ENCODE data around the gene FGF12. TPM values are rescaled to one million over a fixed set of nuclear protein-coding genes. Genes with fewer than 3 reads are reported as not detected.

The FGF12 gene
- polyA plus RNA-seq, 1 of the 3 experiments (the other 2 are of a cell fraction), result 0.30 TPM

- Histone ChIP-seq H3K4me2 (no peak overlapping the region), H2AFZ (ENCODE audit: low read depth) (no peak overlapping the region), H3K27ac (ENCODE audit: low read depth in 2 of 2, low read length in 1 of 2) (no peak overlapping the region), H3K4me1 (ENCODE audit: control insufficient read depth in 1 of 2, insufficient read depth in 2 of 2, low read depth in 1 of 2, low read length in 1 of 2) (no peaks in the 10 kb centered on the region), H3K9ac (no peak overlapping the region), H3F3A (replicated peaks; ENCODE audit: insufficient read depth) (no peaks in the 10 kb centered on the region), H3K9me3 (no peaks in the 10 kb centered on the region), H3K27me3 (ENCODE audit: insufficient read depth) (no peaks in the 10 kb centered on the region; the same call in 1 of the 2 replicates), H3K4me3 (ENCODE audit: low read depth in 2 of 2, low read length in 1 of 2) (no peak overlapping the region), H3K36me3 (replicated peaks in 1 of 2; ENCODE audit: control insufficient read depth in 1 of 2, insufficient read depth in 2 of 2, low read length in 1 of 2) (no peaks in the 10 kb centered on the region), H4K20me1 (ENCODE audit: insufficient read depth) (no peaks in the 10 kb centered on the region), H3K9me2 (no peaks in the 10 kb centered on the region), H3K79me2 (ENCODE audit: insufficient read depth) (no peaks in the 10 kb centered on the region)
- POLR2A ChIA-PET, result no interaction called here
- CTCF ChIA-PET, result interaction anchor here (0.6 kb wide), 1 partner anchor 44 kb away, joined by 3 read pairs; no protein-coding TSS in a partner anchor
- TF ChIP-seq RFX5 (IDR thresholded peaks at IDR 0.05; ENCODE audit: low read length) (no peak), ELF1 (IDR thresholded peaks at IDR 0.05) (no peak), POLR2AphosphoS5 (IDR thresholded peaks at IDR 0.05; ENCODE audit: low read depth, low read length) (no peak), GABPA (IDR thresholded peaks at IDR 0.05; ENCODE audit: low read depth) (no peak)
- TF ChIP-seq, protein P1, sequence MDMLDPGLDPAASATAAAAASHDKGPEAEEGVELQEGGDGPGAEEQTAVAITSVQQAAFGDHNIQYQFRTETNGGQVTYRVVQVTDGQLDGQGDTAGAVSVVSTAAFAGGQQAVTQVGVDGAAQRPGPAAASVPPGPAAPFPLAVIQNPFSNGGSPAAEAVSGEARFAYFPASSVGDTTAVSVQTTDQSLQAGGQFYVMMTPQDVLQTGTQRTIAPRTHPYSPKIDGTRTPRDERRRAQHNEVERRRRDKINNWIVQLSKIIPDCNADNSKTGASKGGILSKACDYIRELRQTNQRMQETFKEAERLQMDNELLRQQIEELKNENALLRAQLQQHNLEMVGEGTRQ (IDR thresholded peaks at IDR 0.05; ENCODE audit: borderline replicate concordance, low read depth, low read length), result no peak
- TF ChIP-seq, protein P2, sequence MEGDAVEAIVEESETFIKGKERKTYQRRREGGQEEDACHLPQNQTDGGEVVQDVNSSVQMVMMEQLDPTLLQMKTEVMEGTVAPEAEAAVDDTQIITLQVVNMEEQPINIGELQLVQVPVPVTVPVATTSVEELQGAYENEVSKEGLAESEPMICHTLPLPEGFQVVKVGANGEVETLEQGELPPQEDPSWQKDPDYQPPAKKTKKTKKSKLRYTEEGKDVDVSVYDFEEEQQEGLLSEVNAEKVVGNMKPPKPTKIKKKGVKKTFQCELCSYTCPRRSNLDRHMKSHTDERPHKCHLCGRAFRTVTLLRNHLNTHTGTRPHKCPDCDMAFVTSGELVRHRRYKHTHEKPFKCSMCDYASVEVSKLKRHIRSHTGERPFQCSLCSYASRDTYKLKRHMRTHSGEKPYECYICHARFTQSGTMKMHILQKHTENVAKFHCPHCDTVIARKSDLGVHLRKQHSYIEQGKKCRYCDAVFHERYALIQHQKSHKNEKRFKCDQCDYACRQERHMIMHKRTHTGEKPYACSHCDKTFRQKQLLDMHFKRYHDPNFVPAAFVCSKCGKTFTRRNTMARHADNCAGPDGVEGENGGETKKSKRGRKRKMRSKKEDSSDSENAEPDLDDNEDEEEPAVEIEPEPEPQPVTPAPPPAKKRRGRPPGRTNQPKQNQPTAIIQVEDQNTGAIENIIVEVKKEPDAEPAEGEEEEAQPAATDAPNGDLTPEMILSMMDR (IDR thresholded peaks at IDR 0.05), result no peak
- no peak for DNase-seq
- WGBS (ENCODE audit: low lambda C conversion rate), result 20% methylated on average over 3 of the region's 3 CpGs
These were observed 419.7 kb downstream of the FGF12 start for GRCh38 chr3:192307631-192308030.

DNA sequence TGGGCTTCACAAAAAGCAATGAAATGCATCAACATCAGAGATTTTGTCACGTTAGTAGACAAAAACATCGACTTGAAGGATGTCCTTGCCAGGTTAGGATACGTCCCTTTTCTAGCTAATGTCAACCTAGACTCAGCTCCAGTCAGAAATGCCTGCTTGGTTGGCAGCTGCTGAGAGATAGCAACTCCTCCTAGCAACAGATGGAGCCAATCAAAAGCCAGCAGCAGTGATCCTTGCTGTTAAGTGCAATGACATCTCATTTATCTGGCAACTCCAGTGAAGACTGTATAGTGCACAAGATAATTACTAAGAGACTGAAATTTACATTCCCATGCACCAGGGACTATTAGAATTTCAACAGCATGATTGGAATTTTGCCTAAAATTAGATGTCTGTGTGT is 424.1 kb downstream of the FGF12 start:
- Histone ChIP-seq H3K4me1 (ENCODE audit: control insufficient read depth in 1 of 2, insufficient read depth in 2 of 2, low read depth in 1 of 2, low read length in 1 of 2) (no peaks in the 10 kb centered on the region), H3K9me2 (no peaks in the 10 kb centered on the region), H3F3A (replicated peaks; ENCODE audit: insufficient read depth) (no peaks in the 10 kb centered on the region), H3K4me3 (ENCODE audit: low read depth in 2 of 2, low read length in 1 of 2) (no peak overlapping the region), H3K36me3 (replicated peaks in 1 of 2; ENCODE audit: control insufficient read depth in 1 of 2, insufficient read depth in 2 of 2, low read length in 1 of 2) (no peaks in the 10 kb centered on the region), H3K9ac (no peak overlapping the region), H4K20me1 (ENCODE audit: insufficient read depth) (no peaks in the 10 kb centered on the region), H3K27me3 (ENCODE audit: insufficient read depth) (no peaks in the 10 kb centered on the region; the same call in 1 of the 2 replicates), H3K79me2 (ENCODE audit: insufficient read depth) (no peaks in the 10 kb centered on the region), H2AFZ (ENCODE audit: low read depth) (no peak overlapping the region), H3K4me2 (no peak overlapping the region), H3K9me3 (no peaks in the 10 kb centered on the region), H3K27ac (ENCODE audit: low read depth in 2 of 2, low read length in 1 of 2) (no peak overlapping the region)
- CTCF ChIA-PET, result no interaction called here
- 5% methylated on average over 3 of the region's 3 CpGs for WGBS (ENCODE audit: low lambda C conversion rate)
- no peak for DNase-seq
- POLR2A ChIA-PET, result no interaction called here
- TF ChIP-seq RFX5 (IDR thresholded peaks at IDR 0.05; ENCODE audit: low read length), result peak; percentile 60
- TF ChIP-seq, protein P1 (IDR thresholded peaks at IDR 0.05; ENCODE audit: borderline replicate concordance, low read depth, low read length), result no peak

DNA sequence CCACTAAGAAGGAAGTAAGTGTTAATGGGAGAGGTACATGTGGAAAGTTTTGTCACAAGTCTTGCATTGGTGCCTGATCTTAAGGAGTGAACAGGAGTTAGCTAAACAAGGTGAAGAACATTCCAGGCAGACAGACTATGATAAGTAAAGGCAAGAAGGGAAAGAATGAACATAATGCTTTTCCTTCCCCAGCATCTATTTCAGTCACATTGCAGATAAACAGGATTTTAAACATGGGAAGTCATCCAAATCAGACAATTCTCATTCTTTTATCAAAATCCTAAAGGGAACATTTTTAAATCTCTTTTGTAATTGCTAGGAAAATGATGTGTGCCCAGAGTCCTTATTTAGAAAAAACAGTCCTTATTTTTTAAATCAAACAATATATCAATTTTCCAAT is 424.6 kb downstream of the FGF12 start:
- H3K9me2 ChIP-seq, result no peaks in the 10 kb centered on the region
- no peaks in the 10 kb centered on the region for H3K36me3 ChIP-seq (replicated peaks in 1 of 2; ENCODE audit: control insufficient read depth in 1 of 2, insufficient read depth in 2 of 2, low read length in 1 of 2)
- ChIA-PET CTCF (no interaction called here), POLR2A (no interaction called here)
- H4K20me1 ChIP-seq (ENCODE audit: insufficient read depth), result no peaks in the 10 kb centered on the region
- TF ChIP-seq NRF1 (IDR thresholded peaks at IDR 0.05; ENCODE audit: low read depth, low read length), result no peak
- no peak for TF ChIP-seq ZBTB33 (IDR thresholded peaks at IDR 0.05; ENCODE audit: borderline replicate concordance, low read depth)
- TF ChIP-seq NFIC (IDR thresholded peaks at IDR 0.05; ENCODE audit: borderline replicate concordance), result no peak
- TF ChIP-seq CHD2 (IDR thresholded peaks at IDR 0.05; ENCODE audit: low read length, partially characterized antibody), result no peak
- H3K27me3 ChIP-seq (ENCODE audit: insufficient read depth), result no peaks in the 10 kb centered on the region; the same call in 1 of the 2 replicates
- H3K4me3 ChIP-seq (ENCODE audit: low read depth in 2 of 2, low read length in 1 of 2), result no peak overlapping the region
- no peak overlapping the region for H3K27ac ChIP-seq (ENCODE audit: low read depth in 2 of 2, low read length in 1 of 2)
- H2AFZ ChIP-seq (ENCODE audit: low read depth), result no peak overlapping the region
- H3K4me2 ChIP-seq, result no peak overlapping the region
- DNase-seq, result no peak
- H3K4me1 ChIP-seq (ENCODE audit: control insufficient read depth in 1 of 2, insufficient read depth in 2 of 2, low read depth in 1 of 2, low read length in 1 of 2), result no peaks in the 10 kb centered on the region
- no peaks in the 10 kb centered on the region for H3K79me2 ChIP-seq (ENCODE audit: insufficient read depth)
- no peaks in the 10 kb centered on the region for H3F3A ChIP-seq (replicated peaks; ENCODE audit: insufficient read depth)
- no peak overlapping the region for H3K9ac ChIP-seq
- H3K9me3 ChIP-seq, result no peaks in the 10 kb centered on the region
